AG09309 (cell line): ENCODE measurements around the gene PRPH.
A peak's percentile ranks its signal among the peaks of the same experiment; 100 is the strongest.
"Not testable (repeated sequence)": the region's sequence is repeated elsewhere in the genome, so short reads cannot be mapped to it uniquely, and the experiment has no call there.

Experiments
- DNase-seq: peaks from one replicate; pipeline ENCODE4 v3.0.0-alpha.2; 2010; ENCODE audit warnings: low read depth
- H3K4me3 ChIP-seq: 2 replicates; pipeline ENCODE4 v1.5.1; 2011; ENCODE audit warnings: mild to moderate bottlenecking, low read depth, low read length, moderate library complexity; ENCODE audit not compliant: control insufficient read depth
- CTCF ChIP-seq: IDR thresholded peaks from 2 replicates; pipeline ENCODE4 v1.5.1; 2011; ENCODE audit warnings: mild to moderate bottlenecking, low read depth, low read length, inconsistent platforms; ENCODE audit not compliant: insufficient read depth, control insufficient read depth; ENCODE audit errors: missing control alignments

Gene PRPH

GRCh38 chr12:49309386-49309785 lies 14.4 kb downstream of the PRPH start:
- H3K4me3 ChIP-seq = no peak overlapping the region
- TF ChIP-seq CTCF = no peak
- DNase-seq = no peak

- H3K4me3 ChIP-seq, DNase-seq: not testable (repeated sequence)
Measured at GRCh38 chr12:49310451-49311000, 15.6 kb downstream of the PRPH start.

- no peak overlapping the region for H3K4me3 ChIP-seq
- DNase-seq = no peak
- no peak for TF ChIP-seq CTCF
Measured at GRCh38 chr12:49314811-49315210, 19.9 kb downstream of the PRPH start.

- DNase-seq, H3K4me3 ChIP-seq: not testable (repeated sequence)
Measured at GRCh38 chr12:49317118-49317517, 22.2 kb downstream of the PRPH start.

- DNase-seq, H3K4me3 ChIP-seq: not testable (repeated sequence)
Measured at GRCh38 chr12:49320411-49321103, 25.6 kb downstream of the PRPH start.

GRCh38 chr12:49322367-49322707 lies 27.4 kb downstream of the PRPH start:
- H3K4me3 ChIP-seq = peak overlapping the region; percentile 79
- TF ChIP-seq CTCF = no peak
- DNase-seq = no peak

- DNase-seq = peak; percentile 89
- TF ChIP-seq CTCF = no peak
- peak within 1 kb of the TSS; percentile 79 for H3K4me3 ChIP-seq
Measured at GRCh38 chr12:49322708-49323523, 28.0 kb downstream of the PRPH start, which contains the start of gene TROAP. TSS of gene TROAP (plus strand) at chr12:49323255. CDS start at chr12:49323609, 354 bp downstream.

GRCh38 chr12:49323524-49324097 lies 28.7 kb downstream of the PRPH start:
- peak overlapping the region; percentile 79 for H3K4me3 ChIP-seq
- TF ChIP-seq CTCF = no peak
- no peak for DNase-seq
